ENCODE measurements around the gene CNFN.

The CNFN gene

GRCh38 chr19:42375415-42376176 lies 14.5 kb downstream of the CNFN start:
- DNase-seq (ENCODE audit: low read depth in 2 of 2) = no peak

- DNase-seq (ENCODE audit: low read depth in 2 of 2) = no peak
These were observed 15.2 kb downstream of the CNFN start for GRCh38 chr19:42374826-42375376.

- DNase-seq (ENCODE audit: low read depth in 2 of 2) = no peak
These were observed 19.4 kb downstream of the CNFN start for GRCh38 chr19:42370626-42371175.

- no peak for DNase-seq (ENCODE audit: low read depth in 2 of 2)
These were observed 20.0 kb downstream of the CNFN start for GRCh38 chr19:42370068-42370520.

GRCh38 chr19:42369433-42370067 lies 20.5 kb downstream of the CNFN start:
- no peak for DNase-seq (ENCODE audit: low read depth in 2 of 2)

GRCh38 chr19:42368765-42369164 lies 21.3 kb downstream of the CNFN start:
- no peak for DNase-seq (ENCODE audit: low read depth in 2 of 2)

GRCh38 chr19:42368360-42368759 lies 21.7 kb downstream of the CNFN start:
- no peak for DNase-seq (ENCODE audit: low read depth in 2 of 2)

- no peak for DNase-seq (ENCODE audit: low read depth in 2 of 2)
These were observed 22.2 kb downstream of the CNFN start for GRCh38 chr19:42367929-42368328.

- no peak for DNase-seq (ENCODE audit: low read depth in 2 of 2)
These were observed 23.4 kb downstream of the CNFN start for GRCh38 chr19:42366673-42367072.

GRCh38 chr19:42363614-42364346 lies 26.3 kb downstream of the CNFN start:
- DNase-seq (ENCODE audit: low read depth in 2 of 2) = no peak

- no peak for DNase-seq (ENCODE audit: low read depth in 2 of 2)
These were observed 27.1 kb downstream of the CNFN start for GRCh38 chr19:42362891-42363440.

- no peak for DNase-seq (ENCODE audit: low read depth in 2 of 2)
These were observed 27.8 kb downstream of the CNFN start for GRCh38 chr19:42362342-42362741.

- no peak for DNase-seq (ENCODE audit: low read depth in 2 of 2)
These were observed 28.6 kb downstream of the CNFN start for GRCh38 chr19:42361545-42361910.

GRCh38 chr19:42360787-42361544 lies 29.1 kb downstream of the CNFN start:
- DNase-seq (ENCODE audit: low read depth in 2 of 2) = no peak

- DNase-seq (ENCODE audit: low read depth in 2 of 2) = no peak
These were observed 32.8 kb downstream of the CNFN start for GRCh38 chr19:42357290-42357689.

GRCh38 chr19:42356686-42357085 lies 33.4 kb downstream of the CNFN start:
- DNase-seq (ENCODE audit: low read depth in 2 of 2) = no peak

- DNase-seq (ENCODE audit: low read depth in 2 of 2) = no peak
These were observed 34.2 kb downstream of the CNFN start for GRCh38 chr19:42355896-42356295.

GRCh38 chr19:42353341-42354015 lies 36.6 kb downstream of the CNFN start:
- DNase-seq (ENCODE audit: low read depth in 2 of 2) = no peak

GRCh38 chr19:42352301-42353259 lies 37.5 kb downstream of the CNFN start:
- DNase-seq (ENCODE audit: low read depth in 2 of 2) = no peak

Data from stimulated activated CD8-positive, alpha-beta memory T cell treated with anti-CD3 and anti-CD28 coated beads, Interleukin-2, amount 100 ng/mL, for 48 hours (primary cell).